Measurements from ENCODE around the gene ADGRL3.

The ADGRL3 gene

GRCh38 chr4:61545902-61546480 lies 345.9 kb downstream of the ADGRL3 start:
- DNase-seq (ENCODE audit: low read depth in 2 of 2), result no peak

GRCh38 chr4:61549336-61549735 lies 349.2 kb downstream of the ADGRL3 start:
- DNase-seq (ENCODE audit: low read depth in 2 of 2), result no peak

- DNase-seq (ENCODE audit: low read depth in 2 of 2), result no peak
Measured at GRCh38 chr4:61553557-61554125, 353.5 kb downstream of the ADGRL3 start.

GRCh38 chr4:61555789-61556188 lies 355.7 kb downstream of the ADGRL3 start:
- no peak for DNase-seq (ENCODE audit: low read depth in 2 of 2)

- DNase-seq (ENCODE audit: low read depth in 2 of 2), result no peak
Measured at GRCh38 chr4:61556277-61556676, 356.2 kb downstream of the ADGRL3 start.

- no peak for DNase-seq (ENCODE audit: low read depth in 2 of 2)
Measured at GRCh38 chr4:61559396-61559795, 359.3 kb downstream of the ADGRL3 start.

GRCh38 chr4:61561028-61561427 lies 360.9 kb downstream of the ADGRL3 start:
- no peak for DNase-seq (ENCODE audit: low read depth in 2 of 2)

- no peak for DNase-seq (ENCODE audit: low read depth in 2 of 2)
Measured at GRCh38 chr4:61571761-61572559, 371.8 kb downstream of the ADGRL3 start.

GRCh38 chr4:61575796-61576195 lies 375.7 kb downstream of the ADGRL3 start:
- no peak for DNase-seq (ENCODE audit: low read depth in 2 of 2)

GRCh38 chr4:61579786-61580185 lies 379.7 kb downstream of the ADGRL3 start:
- DNase-seq (ENCODE audit: low read depth in 2 of 2), result no peak

GRCh38 chr4:61580721-61581377 lies 380.7 kb downstream of the ADGRL3 start:
- no peak for DNase-seq (ENCODE audit: low read depth in 2 of 2)

GRCh38 chr4:61583696-61584095 lies 383.6 kb downstream of the ADGRL3 start:
- DNase-seq (ENCODE audit: low read depth in 2 of 2), result no peak

GRCh38 chr4:61588621-61589402 lies 388.7 kb downstream of the ADGRL3 start:
- no peak for DNase-seq (ENCODE audit: low read depth in 2 of 2)

GRCh38 chr4:61590881-61591280 lies 390.8 kb downstream of the ADGRL3 start:
- DNase-seq (ENCODE audit: low read depth in 2 of 2), result no peak

- DNase-seq (ENCODE audit: low read depth in 2 of 2), result no peak
Measured at GRCh38 chr4:61596606-61597340, 396.6 kb downstream of the ADGRL3 start.

GRCh38 chr4:61603086-61603485 lies 403.0 kb downstream of the ADGRL3 start:
- DNase-seq (ENCODE audit: low read depth in 2 of 2), result no peak

GRCh38 chr4:61604054-61604453 lies 403.9 kb downstream of the ADGRL3 start:
- no peak for DNase-seq (ENCODE audit: low read depth in 2 of 2)

- no peak for DNase-seq (ENCODE audit: low read depth in 2 of 2)
Measured at GRCh38 chr4:61605984-61606383, 405.9 kb downstream of the ADGRL3 start.

GRCh38 chr4:61614231-61614630 lies 414.1 kb downstream of the ADGRL3 start:
- no peak for DNase-seq (ENCODE audit: low read depth in 2 of 2)

GRCh38 chr4:61619528-61619927 lies 419.4 kb downstream of the ADGRL3 start:
- DNase-seq (ENCODE audit: low read depth in 2 of 2), result no peak

GRCh38 chr4:61628282-61628681 lies 428.2 kb downstream of the ADGRL3 start:
- DNase-seq (ENCODE audit: low read depth in 2 of 2), result no peak

All from stimulated activated CD4-positive, alpha-beta T cell treated with anti-CD3 and anti-CD28 coated beads, Interleukin-12 subunit alpha, Interleukin-12 subunit beta, amount 100 ng/mL, for 24 hours (primary cell).